ENCODE results near the gene ANAPC7.

DNA sequence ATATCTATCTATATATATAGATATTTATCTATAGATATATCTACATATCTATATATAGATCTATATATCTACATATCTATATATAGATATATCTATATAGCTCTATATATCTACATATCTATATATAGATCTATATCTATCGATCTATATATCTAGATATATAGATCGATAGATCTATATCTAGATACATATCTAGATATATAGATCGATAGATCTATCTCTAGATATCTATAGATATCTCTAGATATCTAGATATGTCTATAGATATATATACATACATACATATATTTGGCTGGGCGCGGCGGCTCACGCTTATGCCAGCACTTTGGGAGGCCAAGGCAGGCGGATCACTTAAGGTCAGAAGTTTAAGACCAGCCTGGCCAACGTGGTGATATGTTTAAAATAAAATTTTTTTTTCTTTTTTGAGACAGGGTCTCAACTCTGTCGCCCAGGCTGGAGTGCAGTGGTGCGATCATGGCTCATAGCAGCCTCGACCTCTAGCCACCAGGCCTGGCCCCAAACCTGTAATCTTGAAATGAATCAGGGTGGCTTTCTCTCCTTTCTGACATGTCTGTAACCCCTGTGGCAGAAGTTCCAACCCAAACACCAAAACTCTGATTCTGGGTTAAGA, 28.6 kb upstream of the ANAPC7 start:
- TF ChIP-seq, protein P1, sequence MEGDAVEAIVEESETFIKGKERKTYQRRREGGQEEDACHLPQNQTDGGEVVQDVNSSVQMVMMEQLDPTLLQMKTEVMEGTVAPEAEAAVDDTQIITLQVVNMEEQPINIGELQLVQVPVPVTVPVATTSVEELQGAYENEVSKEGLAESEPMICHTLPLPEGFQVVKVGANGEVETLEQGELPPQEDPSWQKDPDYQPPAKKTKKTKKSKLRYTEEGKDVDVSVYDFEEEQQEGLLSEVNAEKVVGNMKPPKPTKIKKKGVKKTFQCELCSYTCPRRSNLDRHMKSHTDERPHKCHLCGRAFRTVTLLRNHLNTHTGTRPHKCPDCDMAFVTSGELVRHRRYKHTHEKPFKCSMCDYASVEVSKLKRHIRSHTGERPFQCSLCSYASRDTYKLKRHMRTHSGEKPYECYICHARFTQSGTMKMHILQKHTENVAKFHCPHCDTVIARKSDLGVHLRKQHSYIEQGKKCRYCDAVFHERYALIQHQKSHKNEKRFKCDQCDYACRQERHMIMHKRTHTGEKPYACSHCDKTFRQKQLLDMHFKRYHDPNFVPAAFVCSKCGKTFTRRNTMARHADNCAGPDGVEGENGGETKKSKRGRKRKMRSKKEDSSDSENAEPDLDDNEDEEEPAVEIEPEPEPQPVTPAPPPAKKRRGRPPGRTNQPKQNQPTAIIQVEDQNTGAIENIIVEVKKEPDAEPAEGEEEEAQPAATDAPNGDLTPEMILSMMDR (optimal IDR thresholded peaks at IDR 0.05 in 1 of 3, IDR thresholded peaks at IDR 0.05 in 1 of 3, conservative IDR thresholded peaks at IDR 0.05 in 1 of 3; ENCODE audit: extremely low read depth in 1 of 3, insufficient read depth in 2 of 3, low read length in 3 of 3) = no peak
- no peak for TF ChIP-seq EZH2 (IDR thresholded peaks at IDR 0.05; ENCODE audit: low read length)
